ENCODE results near the gene HOXB6.

HOXB6 gene

GRCh38 chr17:48568499-48569239, 36.1 kb downstream of the HOXB6 start:
- peak; percentile 84 for DNase-seq (ENCODE audit: low read depth)
- no peak for TF ChIP-seq CTCF (conservative IDR thresholded peaks at IDR 0.05; ENCODE audit: low read length)
- H3K4me3 ChIP-seq (ENCODE audit: low read length): peak overlapping the region; percentile 59

GRCh38 chr17:48567646-48568354, 37.0 kb downstream of the HOXB6 start:
- H3K4me3 ChIP-seq (ENCODE audit: low read length): peak overlapping the region; percentile 59; the same call in 1 of the 2 replicates

DNA sequence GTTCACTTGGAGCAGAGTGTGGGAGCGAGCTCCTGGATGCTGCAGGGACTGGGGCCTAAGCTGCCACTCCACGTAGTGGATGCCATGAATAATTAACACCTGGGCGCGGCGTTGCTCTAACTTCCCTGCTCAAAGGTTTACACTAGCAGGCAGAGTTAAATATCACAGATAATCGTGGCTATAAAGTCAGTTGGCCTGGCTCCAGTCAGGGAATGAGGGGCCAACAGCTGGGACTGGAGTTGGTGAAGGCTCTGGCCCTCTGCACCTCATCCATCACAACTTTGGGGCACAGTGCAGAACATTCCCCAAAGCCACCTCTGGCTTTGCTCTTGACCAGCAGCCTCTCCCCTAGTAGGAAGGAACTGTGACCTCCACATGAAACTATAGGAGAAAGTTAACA, 37.6 kb downstream of the HOXB6 start:
- no peak overlapping the region for H3K4me3 ChIP-seq (ENCODE audit: low read length)
- TF ChIP-seq CTCF (conservative IDR thresholded peaks at IDR 0.05; ENCODE audit: low read length): no peak
- no peak for DNase-seq (ENCODE audit: low read depth)

More at GRCh38 chr17:48567646-48568354, 37.0 kb downstream of the HOXB6 start:
- no peak for DNase-seq (ENCODE audit: low read depth)
- no peak for TF ChIP-seq CTCF (conservative IDR thresholded peaks at IDR 0.05; ENCODE audit: low read length)

DNA sequence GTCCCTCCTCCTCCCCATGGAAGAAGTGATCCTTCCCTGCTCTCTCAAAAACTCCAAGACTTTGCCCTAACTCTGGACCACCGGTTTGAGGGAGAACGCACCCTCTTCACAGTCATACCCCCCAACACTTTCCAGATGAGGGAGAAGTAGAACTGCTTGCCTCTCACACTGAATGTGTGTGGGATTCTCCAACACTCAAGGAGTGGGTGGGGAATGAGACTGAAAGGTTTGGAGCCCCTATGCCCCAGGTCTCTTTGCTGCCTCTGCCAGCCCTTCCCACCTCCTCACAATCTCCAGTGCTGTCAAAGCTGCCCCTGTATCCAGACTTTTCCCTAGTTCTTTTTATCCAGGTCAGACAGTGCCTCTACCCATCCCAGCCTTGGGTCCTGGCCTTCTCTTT, 38.1 kb downstream of the HOXB6 start:
- no peak for DNase-seq (ENCODE audit: low read depth)
- H3K4me3 ChIP-seq (ENCODE audit: low read length): no peak overlapping the region
- TF ChIP-seq CTCF (conservative IDR thresholded peaks at IDR 0.05; ENCODE audit: low read length): no peak

- H3K4me3 ChIP-seq (ENCODE audit: low read length): no peak overlapping the region; the same call in 1 of the 2 replicates
- no peak for DNase-seq (ENCODE audit: low read depth)
- no peak for TF ChIP-seq CTCF (conservative IDR thresholded peaks at IDR 0.05; ENCODE audit: low read length)
Measured at GRCh38 chr17:48565925-48566710, 38.7 kb downstream of the HOXB6 start.

GRCh38 chr17:48565022-48565554, 39.7 kb downstream of the HOXB6 start:
- DNase-seq (ENCODE audit: low read depth): no peak
- H3K4me3 ChIP-seq (ENCODE audit: low read length): peak overlapping the region; percentile 60
- TF ChIP-seq CTCF (conservative IDR thresholded peaks at IDR 0.05; ENCODE audit: low read length): no peak

Measured in AG10803 (cell line).